ENCODE measurements around the gene DNAJC21. TPM values are rescaled to one million over a fixed set of nuclear protein-coding genes. Genes with fewer than 3 reads are reported as not detected.

DNAJC21 gene
- total and polyA plus RNA-seq, 7 donors: 49.3 to 113 (median 64.3) TPM

- ATAC-seq: no peak
- WGBS, 3 donors: 91 to 100% (median 97%) methylated on average over 1 of the region's 1 CpG
- no peak overlapping the region for H3K27ac ChIP-seq
Measured at GRCh38 chr5:34957321-34957720, 28.0 kb downstream of the DNAJC21 start.

GRCh38 chr5:34957857-34958690 lies 28.7 kb downstream of the DNAJC21 start:
- intact Hi-C loops (cut with DNase I): no loop called here
- no peaks in the 10 kb centered on the region for H3K27me3 ChIP-seq (ENCODE audit: insufficient read depth in 3 of 3, low read length in 2 of 3)
- ATAC-seq: no peak
- H3K27ac ChIP-seq: no peak overlapping the region
- H3K9me3 ChIP-seq: no peaks in the 10 kb centered on the region
- H3K36me3 ChIP-seq (ENCODE audit: insufficient read depth in 1 of 2, low read depth in 1 of 2): peaks cover 0 to 41% of the 10 kb centered on the region in 2 donors
- H3K4me3 ChIP-seq: no peak overlapping the region
- WGBS, 3 donors: 62 to 68% (median 63%) methylated on average over 5 of the region's 5 CpGs
- DNase-seq: no peak
- no peaks in the 10 kb centered on the region for H3K4me1 ChIP-seq
- peak; percentile 38 for TF ChIP-seq CTCF (IDR thresholded peaks at IDR 0.05)

More at GRCh38 chr5:34957321-34957720, 28.0 kb downstream of the DNAJC21 start:
- Histone ChIP-seq H3K36me3 (ENCODE audit: insufficient read depth in 1 of 2, low read depth in 1 of 2) (peaks cover 0 to 49% of the 10 kb centered on the region in 2 donors), H3K4me3 (no peak overlapping the region), H3K4me1 (no peaks in the 10 kb centered on the region), H3K27me3 (ENCODE audit: insufficient read depth in 3 of 3, low read length in 2 of 3) (no peaks in the 10 kb centered on the region), H3K9me3 (no peaks in the 10 kb centered on the region)
- intact Hi-C loops (cut with DNase I): no loop called here
- TF ChIP-seq CTCF (IDR thresholded peaks at IDR 0.05): no peak
- no peak for DNase-seq

DNA sequence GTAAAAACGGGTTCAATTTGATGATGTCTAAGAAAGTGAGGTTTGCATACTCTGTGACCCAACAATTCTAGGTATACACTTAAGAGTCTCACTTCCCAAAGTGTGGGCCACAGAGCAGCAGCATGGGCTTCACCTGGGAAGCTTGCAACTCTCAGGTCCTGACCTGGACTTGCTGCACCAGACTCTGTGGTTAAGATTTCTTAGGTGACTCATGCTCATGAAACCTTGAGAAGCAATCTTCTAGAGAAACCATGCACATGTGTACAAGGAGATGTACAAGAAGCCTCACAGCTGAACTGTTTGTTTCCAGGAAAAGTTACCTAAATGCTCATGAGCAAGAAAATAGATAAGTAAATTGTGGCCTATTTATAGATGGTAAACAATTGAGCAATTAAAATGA lies 30.0 kb downstream of the DNAJC21 start:
- Histone ChIP-seq H3K9me3 (no peaks in the 10 kb centered on the region), H3K27ac (no peak overlapping the region), H3K36me3 (ENCODE audit: insufficient read depth in 1 of 2, low read depth in 1 of 2) (peaks cover 0 to 29% of the 10 kb centered on the region in 2 donors), H3K4me3 (no peak overlapping the region), H3K4me1 (no peaks in the 10 kb centered on the region), H3K27me3 (ENCODE audit: insufficient read depth in 3 of 3, low read length in 2 of 3) (no peaks in the 10 kb centered on the region)
- TF ChIP-seq CTCF (IDR thresholded peaks at IDR 0.05): no peak
- ATAC-seq (no peak), DNase-seq (no peak)
- 81 to 95% (median 87%) methylated on average over 1 of the region's 1 CpG for WGBS, 3 donors
- intact Hi-C loops (cut with DNase I): no loop called here

DNA sequence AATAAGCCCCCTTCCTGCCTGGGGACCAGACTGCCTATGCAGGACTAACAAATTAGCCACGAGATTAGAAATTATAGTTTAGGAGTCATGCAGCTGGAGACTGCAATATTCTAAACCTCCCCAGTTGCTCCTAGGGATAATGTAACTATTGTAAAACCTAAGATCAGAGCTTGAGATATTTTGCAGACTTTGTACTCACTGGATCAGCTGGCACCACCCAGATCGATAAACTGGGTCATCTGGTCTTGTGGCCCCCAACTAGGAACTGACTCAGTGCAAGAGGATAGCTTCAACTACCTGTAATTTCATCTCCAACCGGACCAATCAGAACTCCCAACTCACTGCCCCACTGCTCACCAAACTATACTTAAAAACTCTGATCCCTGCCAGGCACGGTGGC lies 38.2 kb downstream of the DNAJC21 start:
- Histone ChIP-seq H3K4me3 (no peak overlapping the region), H3K4me1 (no peaks in the 10 kb centered on the region), H3K27ac (no peak overlapping the region), H3K36me3 (ENCODE audit: insufficient read depth in 1 of 2, low read depth in 1 of 2) (no peaks in the 10 kb centered on the region), H3K27me3 (ENCODE audit: insufficient read depth in 3 of 3, low read length in 2 of 3) (no peaks in the 10 kb centered on the region), H3K9me3 (no peaks in the 10 kb centered on the region)
- no peak for TF ChIP-seq CTCF (IDR thresholded peaks at IDR 0.05)
- no peak for DNase-seq
- intact Hi-C loops (cut with DNase I): no loop called here
- no peak for ATAC-seq
- 93 to 96% (median 96%) methylated on average over 4 of the region's 4 CpGs for WGBS, 3 donors
